CD4-positive, alpha-beta T cell treated with Interleukin-10 for 1 hour (primary cell): Measurements from ENCODE around the gene CLEC16A.

Source experiments
- DNase-seq: peaks from one replicate; pipeline ENCODE4 v3.0.0-alpha.2; 2020

CLEC16A gene

GRCh38 chr16:11145173-11145818 lies 200.9 kb downstream of the CLEC16A start:
- DNase-seq: no peak

GRCh38 chr16:11145819-11146211 lies 201.5 kb downstream of the CLEC16A start:
- no peak for DNase-seq

- no peak for DNase-seq
These were observed 202.8 kb downstream of the CLEC16A start for GRCh38 chr16:11147033-11147753.

GRCh38 chr16:11147754-11148444 lies 203.5 kb downstream of the CLEC16A start:
- DNase-seq: no peak

GRCh38 chr16:11149011-11149616 lies 204.8 kb downstream of the CLEC16A start:
- DNase-seq: no peak

- DNase-seq: no peak
These were observed 205.8 kb downstream of the CLEC16A start for GRCh38 chr16:11150190-11150589.

GRCh38 chr16:11151156-11151884 lies 207.0 kb downstream of the CLEC16A start:
- no peak for DNase-seq

- DNase-seq: no peak
These were observed 207.7 kb downstream of the CLEC16A start for GRCh38 chr16:11151885-11152629.

- no peak for DNase-seq
These were observed 208.4 kb downstream of the CLEC16A start for GRCh38 chr16:11152677-11153331.

GRCh38 chr16:11155284-11155806 lies 211.0 kb downstream of the CLEC16A start:
- no peak for DNase-seq

- no peak for DNase-seq
These were observed 212.0 kb downstream of the CLEC16A start for GRCh38 chr16:11156401-11156800.

GRCh38 chr16:11157143-11157542 lies 212.8 kb downstream of the CLEC16A start:
- no peak for DNase-seq

- DNase-seq: no peak
These were observed 213.7 kb downstream of the CLEC16A start for GRCh38 chr16:11158018-11158417.

- DNase-seq: no peak
These were observed 214.9 kb downstream of the CLEC16A start for GRCh38 chr16:11159282-11159681.

GRCh38 chr16:11160676-11161115 lies 216.3 kb downstream of the CLEC16A start:
- DNase-seq: no peak

- no peak for DNase-seq
These were observed 217.1 kb downstream of the CLEC16A start for GRCh38 chr16:11161439-11161838.

- no peak for DNase-seq
These were observed 217.6 kb downstream of the CLEC16A start for GRCh38 chr16:11161974-11162373.

GRCh38 chr16:11162586-11163268 lies 218.4 kb downstream of the CLEC16A start:
- no peak for DNase-seq

GRCh38 chr16:11163761-11164261 lies 219.4 kb downstream of the CLEC16A start:
- no peak for DNase-seq
